ENCODE data around the gene SLC22A3.
"Not testable (repeated sequence)": the region's sequence is repeated elsewhere in the genome, so short reads cannot be mapped to it uniquely, and the experiment has no call there.

Gene SLC22A3

DNA sequence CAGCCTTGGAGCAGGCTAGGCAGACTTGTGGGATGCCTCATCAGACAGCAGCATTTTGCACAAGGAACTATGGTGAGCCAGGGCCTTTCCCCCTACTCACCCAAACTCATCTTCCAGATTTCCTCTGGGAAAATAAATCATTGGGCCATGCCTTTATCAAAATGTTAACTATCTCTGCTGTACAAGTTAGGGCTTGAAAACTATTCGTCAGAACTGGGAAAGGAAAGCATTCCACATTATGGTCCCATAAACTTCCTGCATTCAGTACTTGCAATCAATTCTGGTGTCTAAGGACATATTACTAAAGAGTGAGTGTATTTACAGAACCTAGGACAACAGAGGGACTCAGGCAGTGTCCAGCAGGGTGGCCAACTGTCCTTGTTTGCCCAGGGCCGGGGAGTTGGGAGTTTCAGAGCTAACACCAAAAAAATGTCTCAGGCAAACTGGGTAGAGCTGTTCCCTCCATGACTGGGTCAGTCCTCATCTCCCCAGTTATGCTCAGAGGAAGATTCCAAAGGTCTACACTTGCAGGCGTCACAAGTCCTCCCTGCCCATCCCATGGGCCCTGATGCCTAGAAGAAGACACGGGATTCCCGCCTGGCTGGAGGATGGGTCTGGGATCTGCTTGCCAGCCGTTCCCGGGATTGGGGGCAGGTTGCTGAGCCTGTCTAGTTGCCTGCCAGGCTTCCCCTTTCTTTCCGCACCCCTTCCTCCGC lies 72.2 kb downstream of the SLC22A3 start:
- no peak for DNase-seq

- no peak for DNase-seq
Measured at GRCh38 chr6:160420969-160421556, 72.9 kb downstream of the SLC22A3 start.

DNA sequence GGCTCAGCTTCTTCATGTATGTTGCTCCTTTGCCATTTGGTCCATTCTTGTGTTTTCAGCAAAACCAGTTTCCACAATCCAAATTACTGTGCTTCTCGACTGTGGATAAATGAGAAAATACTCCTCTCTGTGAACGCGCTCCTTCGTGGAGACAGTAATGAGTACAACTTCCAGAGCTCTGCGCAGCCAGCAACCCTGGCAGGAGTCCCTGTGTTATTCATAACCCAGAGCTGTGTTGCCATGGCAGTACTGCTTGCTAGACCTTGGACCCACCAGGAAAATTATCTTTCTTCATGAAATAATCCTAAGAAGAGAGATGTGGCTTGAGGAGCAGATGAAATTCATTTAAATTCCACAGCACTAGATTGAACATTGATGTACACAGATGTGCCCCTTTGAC lies 73.7 kb downstream of the SLC22A3 start:
- no peak for DNase-seq

DNA sequence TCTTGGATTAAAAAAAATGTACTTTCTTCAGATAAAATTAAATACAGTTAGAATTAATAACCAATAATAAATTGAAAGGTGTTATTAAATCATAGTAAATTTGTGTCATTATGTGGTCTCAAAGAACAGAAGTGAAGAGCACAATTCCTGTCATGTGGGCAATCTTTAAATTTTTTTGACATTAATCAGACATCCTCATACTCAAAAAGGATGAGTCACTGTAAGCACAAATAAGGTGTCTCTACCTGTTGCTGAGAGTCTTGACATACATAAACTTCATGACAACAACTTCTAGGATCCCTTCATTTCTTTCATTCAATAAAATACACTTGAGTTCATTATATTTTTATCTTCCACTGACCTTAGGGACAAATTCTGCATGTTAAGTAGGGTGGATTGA lies 76.1 kb downstream of the SLC22A3 start:
- no peak for DNase-seq

GRCh38 chr6:160426136-160426535 lies 78.0 kb downstream of the SLC22A3 start:
- no peak for DNase-seq

DNA sequence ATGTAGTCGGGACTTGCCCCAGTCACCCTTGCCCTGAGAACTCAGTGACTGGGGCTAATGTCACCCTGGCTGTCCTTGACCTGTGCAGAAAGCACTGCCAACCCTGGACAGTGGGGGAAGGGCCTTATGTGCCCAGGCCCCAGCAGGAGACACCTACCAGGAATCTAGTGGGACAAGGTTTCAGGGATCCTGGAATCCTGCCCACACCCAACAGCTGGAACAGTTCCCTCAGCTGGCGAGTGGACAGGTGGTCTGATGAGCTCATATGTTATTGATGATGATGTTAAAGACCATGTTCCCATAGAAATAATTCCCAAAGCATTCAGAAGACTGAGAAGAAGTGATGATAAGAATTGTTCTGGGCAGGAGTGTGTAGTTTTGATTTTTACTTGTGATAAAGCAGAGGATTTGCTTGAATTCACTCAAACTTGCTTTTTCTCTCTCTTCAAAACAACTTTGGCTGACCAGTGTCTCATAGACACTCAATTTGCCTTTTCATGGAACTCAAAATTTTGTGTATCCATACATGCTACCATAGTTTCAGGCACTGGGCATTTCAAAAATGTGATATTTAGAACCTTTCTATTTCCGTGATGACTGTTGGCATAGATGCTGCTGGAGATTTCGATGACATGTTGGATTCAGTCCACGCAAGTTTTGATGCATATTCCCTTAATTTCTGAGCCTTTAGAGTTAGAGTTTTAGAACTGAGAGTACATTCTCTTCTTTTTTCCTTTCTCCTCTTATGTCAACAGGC lies 79.3 kb downstream of the SLC22A3 start:
- no peak for DNase-seq

GRCh38 chr6:160428069-160428430 lies 79.9 kb downstream of the SLC22A3 start:
- no peak for DNase-seq

- DNase-seq = no peak
Measured at GRCh38 chr6:160428818-160429619, 80.8 kb downstream of the SLC22A3 start.

- no peak for DNase-seq
Measured at GRCh38 chr6:160429620-160429895, 81.4 kb downstream of the SLC22A3 start.

- no peak for DNase-seq
Measured at GRCh38 chr6:160430203-160430602, 82.0 kb downstream of the SLC22A3 start.

- no peak for DNase-seq
Measured at GRCh38 chr6:160430751-160431150, 82.6 kb downstream of the SLC22A3 start.

DNA sequence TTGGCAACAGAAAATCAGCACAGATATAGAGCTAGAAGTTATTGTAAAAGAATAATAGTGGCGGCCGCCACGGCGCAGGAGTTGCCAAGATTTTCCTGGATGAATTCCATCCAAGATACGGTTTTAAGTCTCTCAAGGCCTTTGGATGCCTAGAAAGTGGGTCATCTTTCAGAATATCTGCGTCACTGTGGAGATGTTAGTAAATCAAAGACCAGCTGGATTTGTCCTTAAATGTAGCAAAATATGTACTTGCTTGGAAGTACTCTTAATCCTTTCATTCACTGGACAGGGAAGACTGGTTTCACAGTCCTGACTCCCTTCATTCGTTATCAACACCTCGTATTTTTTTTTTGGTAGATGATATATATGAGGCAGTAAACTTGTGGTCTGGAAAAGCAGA lies 83.0 kb downstream of the SLC22A3 start:
- DNase-seq = no peak

DNA sequence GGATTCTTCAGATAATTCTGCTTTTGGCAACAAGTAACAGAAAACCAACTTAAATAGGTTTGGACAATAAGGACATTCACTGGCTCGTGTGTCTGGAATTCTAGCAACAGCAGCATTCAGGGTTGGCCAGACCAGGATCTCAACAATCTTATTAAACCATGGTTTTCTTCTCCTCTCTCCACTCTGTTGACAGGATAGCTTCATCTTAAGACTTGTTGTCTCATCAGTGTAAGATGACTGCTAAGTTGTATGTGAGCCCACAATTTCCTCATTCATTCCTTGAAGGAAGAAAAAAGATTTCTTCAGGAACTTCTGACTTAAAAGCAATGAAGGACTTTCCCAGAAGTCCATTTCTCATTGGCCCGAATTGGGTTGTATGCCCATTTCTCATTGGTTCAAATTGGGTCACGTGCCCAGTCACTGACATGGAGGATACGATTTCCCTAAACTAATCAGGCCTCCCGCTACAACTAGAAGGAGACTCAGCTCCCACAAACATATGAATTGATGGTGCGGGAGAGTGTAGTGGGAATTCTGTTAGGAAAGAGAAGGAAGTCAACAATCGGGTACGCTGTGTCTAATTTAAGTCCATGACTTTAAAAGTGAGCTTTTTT lies 83.7 kb downstream of the SLC22A3 start:
- no peak for DNase-seq

GRCh38 chr6:160435935-160436334 lies 87.8 kb downstream of the SLC22A3 start:
- no peak for DNase-seq

- no peak for DNase-seq
Measured at GRCh38 chr6:160437154-160437553, 89.0 kb downstream of the SLC22A3 start.

DNA sequence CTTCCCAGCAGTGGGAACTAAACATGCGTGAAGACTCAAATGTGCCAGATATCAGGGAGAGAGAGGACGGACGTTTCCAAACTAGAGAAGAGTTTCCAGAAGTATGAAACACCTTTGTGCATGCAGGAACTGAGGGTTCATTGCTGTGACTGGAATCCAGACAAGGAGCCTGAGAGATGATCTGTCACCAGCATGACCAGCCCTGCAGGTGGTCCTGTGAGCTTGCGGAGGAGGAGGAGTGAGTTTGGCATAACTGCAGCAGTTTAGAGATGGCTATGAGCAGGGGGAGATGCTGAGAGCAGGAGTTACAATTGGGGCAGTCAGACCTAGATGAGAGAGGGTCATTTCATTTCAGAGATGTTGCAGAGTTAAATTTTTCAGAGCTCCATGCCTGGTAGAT lies 89.6 kb downstream of the SLC22A3 start:
- DNase-seq = no peak

- no peak for DNase-seq
Measured at GRCh38 chr6:160438481-160438880, 90.3 kb downstream of the SLC22A3 start.

DNA sequence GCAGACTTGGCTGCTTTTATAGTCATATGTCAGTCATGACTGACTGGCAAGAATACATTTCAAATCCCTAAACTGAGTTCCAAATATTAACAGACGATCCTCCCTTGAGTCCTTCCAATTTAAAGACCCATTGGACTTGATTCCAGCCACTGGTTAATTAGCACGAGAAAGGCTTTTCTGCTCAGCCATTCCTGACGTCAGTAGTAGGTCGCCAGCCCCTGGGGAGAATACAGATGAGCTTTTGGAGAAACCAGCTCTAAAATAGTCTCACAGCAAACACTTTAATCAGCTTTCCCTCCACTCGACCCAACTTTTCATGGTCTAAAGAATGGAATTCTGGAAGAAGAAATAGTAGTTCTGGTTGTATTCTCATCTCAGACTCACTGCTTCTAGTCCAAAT lies 91.6 kb downstream of the SLC22A3 start:
- no peak for DNase-seq

DNA sequence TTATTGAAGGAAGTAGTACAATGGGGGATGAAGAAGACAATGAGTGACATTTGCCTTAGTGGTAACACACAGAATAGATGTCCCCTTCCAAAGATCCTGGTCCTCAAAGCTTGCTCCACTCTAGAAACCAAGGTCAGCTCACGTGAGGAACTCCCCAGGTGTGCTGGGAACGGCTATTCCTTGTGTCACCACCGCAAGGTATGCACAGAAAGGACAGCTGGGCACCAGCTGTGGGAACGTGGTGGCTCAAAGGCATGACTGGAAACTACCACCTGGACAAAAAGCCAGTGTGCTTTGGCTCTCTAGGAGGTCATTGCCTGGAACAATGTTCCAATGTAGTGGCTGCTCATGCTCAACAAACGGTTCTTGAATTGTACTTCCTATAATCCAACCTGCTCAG lies 94.0 kb downstream of the SLC22A3 start:
- no peak for DNase-seq

GRCh38 chr6:160445130-160445529 lies 97.0 kb downstream of the SLC22A3 start:
- no peak for DNase-seq

DNA sequence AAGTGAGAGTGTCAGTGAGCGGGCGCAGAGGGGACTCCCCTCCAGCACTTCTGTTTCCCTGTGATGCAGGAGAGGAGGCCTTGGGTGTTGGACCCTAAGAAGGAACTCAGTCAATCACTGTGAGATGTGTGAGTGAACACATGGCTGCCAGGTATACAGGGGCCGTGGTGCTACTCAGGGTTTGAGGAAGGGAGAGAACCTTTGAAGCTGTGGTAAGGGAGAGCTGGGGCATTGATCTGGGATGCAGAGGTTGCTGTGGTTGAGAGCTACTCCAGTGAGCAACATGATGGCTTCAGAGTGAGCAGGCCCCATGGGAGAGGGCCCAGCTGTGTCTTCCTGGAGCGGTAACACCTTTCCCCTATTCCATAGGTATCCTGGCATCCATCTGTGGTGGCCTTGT lies 99.2 kb downstream of the SLC22A3 start:
- no peak for DNase-seq

DNA sequence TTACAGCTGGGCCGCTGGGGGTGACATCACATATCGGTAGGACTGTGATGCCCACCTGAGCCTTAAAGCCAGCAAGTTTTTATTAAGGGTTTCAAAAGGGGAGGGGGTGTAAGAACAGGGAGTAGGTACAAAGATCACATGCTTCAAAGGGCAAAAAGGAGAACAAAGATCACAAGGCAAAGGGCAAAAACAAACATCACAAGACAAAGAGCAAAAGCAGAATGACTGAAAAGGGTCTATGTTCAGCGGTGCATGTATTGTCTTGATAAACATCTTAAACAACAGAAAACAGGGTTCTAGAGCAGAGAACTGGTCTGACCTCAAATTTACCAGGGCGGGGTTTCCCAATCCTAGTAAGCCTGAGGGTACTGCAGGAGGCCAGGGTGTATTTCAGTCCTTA lies 101.6 kb downstream of the SLC22A3 start:
- not testable (repeated sequence) for DNase-seq

- no peak for DNase-seq
Measured at GRCh38 chr6:160450849-160451248, 102.7 kb downstream of the SLC22A3 start.
